ENCODE results near the gene COL20A1.

DNA sequence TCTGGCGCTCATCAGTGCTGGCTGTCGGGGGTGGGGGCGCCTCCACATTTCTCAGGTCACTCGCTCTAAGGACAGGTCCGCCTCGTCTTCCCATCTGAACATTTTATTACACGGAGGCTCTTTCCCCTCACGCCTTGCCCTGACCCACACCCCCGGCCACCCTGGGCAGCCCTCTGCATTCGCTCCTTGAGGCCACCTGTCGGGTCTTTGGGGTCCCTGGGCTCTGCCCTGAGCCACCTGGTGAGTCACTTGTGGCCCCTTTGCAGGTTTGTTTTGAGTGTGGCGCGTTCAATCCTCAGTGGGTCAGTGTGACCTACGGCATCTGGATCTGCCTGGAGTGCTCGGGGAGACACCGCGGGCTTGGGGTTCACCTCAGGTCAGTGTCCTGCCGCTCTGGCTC, 17.2 kb upstream of the COL20A1 start:
- TF ChIP-seq, protein P1, sequence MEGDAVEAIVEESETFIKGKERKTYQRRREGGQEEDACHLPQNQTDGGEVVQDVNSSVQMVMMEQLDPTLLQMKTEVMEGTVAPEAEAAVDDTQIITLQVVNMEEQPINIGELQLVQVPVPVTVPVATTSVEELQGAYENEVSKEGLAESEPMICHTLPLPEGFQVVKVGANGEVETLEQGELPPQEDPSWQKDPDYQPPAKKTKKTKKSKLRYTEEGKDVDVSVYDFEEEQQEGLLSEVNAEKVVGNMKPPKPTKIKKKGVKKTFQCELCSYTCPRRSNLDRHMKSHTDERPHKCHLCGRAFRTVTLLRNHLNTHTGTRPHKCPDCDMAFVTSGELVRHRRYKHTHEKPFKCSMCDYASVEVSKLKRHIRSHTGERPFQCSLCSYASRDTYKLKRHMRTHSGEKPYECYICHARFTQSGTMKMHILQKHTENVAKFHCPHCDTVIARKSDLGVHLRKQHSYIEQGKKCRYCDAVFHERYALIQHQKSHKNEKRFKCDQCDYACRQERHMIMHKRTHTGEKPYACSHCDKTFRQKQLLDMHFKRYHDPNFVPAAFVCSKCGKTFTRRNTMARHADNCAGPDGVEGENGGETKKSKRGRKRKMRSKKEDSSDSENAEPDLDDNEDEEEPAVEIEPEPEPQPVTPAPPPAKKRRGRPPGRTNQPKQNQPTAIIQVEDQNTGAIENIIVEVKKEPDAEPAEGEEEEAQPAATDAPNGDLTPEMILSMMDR (CRISPR knock-in tag; IDR thresholded peaks at IDR 0.05) = no peak
- TF ChIP-seq POLR2A (IDR thresholded peaks at IDR 0.05; ENCODE audit: insufficient read depth in 1 of 2, low read depth in 2 of 2, low read length in 2 of 2) = no peak
- no peak for TF ChIP-seq SMARCE1 (IDR thresholded peaks at IDR 0.05; ENCODE audit: borderline replicate concordance)
- no peak for TF ChIP-seq YY1 (IDR thresholded peaks at IDR 0.05; ENCODE audit: insufficient read depth, insufficient replicate concordance, low read depth, low read length)
- TF ChIP-seq, protein P2, sequence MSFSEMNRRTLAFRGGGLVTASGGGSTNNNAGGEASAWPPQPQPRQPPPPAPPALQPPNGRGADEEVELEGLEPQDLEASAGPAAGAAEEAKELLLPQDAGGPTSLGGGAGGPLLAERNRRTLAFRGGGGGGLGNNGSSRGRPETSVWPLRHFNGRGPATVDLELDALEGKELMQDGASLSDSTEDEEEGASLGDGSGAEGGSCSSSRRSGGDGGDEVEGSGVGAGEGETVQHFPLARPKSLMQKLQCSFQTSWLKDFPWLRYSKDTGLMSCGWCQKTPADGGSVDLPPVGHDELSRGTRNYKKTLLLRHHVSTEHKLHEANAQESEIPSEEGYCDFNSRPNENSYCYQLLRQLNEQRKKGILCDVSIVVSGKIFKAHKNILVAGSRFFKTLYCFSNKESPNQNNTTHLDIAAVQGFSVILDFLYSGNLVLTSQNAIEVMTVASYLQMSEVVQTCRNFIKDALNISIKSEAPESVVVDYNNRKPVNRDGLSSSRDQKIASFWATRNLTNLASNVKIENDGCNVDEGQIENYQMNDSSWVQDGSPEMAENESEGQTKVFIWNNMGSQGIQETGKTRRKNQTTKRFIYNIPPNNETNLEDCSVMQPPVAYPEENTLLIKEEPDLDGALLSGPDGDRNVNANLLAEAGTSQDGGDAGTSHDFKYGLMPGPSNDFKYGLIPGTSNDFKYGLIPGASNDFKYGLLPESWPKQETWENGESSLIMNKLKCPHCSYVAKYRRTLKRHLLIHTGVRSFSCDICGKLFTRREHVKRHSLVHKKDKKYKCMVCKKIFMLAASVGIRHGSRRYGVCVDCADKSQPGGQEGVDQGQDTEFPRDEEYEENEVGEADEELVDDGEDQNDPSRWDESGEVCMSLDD (CRISPR knock-in tag; IDR thresholded peaks at IDR 0.05; ENCODE audit: borderline replicate concordance) = no peak
- TF ChIP-seq MTA3 (CRISPR knock-in tag; IDR thresholded peaks at IDR 0.05) = no peak
- TF ChIP-seq STAG1 (CRISPR knock-in tag; IDR thresholded peaks at IDR 0.05) = no peak
- TF ChIP-seq, protein P3, sequence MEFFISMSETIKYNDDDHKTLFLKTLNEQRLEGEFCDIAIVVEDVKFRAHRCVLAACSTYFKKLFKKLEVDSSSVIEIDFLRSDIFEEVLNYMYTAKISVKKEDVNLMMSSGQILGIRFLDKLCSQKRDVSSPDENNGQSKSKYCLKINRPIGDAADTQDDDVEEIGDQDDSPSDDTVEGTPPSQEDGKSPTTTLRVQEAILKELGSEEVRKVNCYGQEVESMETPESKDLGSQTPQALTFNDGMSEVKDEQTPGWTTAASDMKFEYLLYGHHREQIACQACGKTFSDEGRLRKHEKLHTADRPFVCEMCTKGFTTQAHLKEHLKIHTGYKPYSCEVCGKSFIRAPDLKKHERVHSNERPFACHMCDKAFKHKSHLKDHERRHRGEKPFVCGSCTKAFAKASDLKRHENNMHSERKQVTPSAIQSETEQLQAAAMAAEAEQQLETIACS (CRISPR knock-in tag; IDR thresholded peaks at IDR 0.05) = no peak
- no peak for TF ChIP-seq CHCHD3 (CRISPR knock-in tag; IDR thresholded peaks at IDR 0.05)
- no peak for TF ChIP-seq ATF1 (CRISPR knock-in tag; IDR thresholded peaks at IDR 0.05)
- no peak for TF ChIP-seq CREB1 (IDR thresholded peaks at IDR 0.05)
- no peak for TF ChIP-seq CREB1 (CRISPR knock-in tag; IDR thresholded peaks at IDR 0.05)
